Caco-2 (cell line): ENCODE measurements around the gene DCUN1D2. TPM values are rescaled to one million over a fixed set of nuclear protein-coding genes. Genes with fewer than 3 reads are reported as not detected.

Experiments
- BruUV-seq: library from RNA; stranded (reverse); fragments of 400-500 nt; replicated peaks from 2 replicates; lab custom pipeline; 2021; lab: Mats Ljungman, UMichigan
- CTCF ChIA-PET: fragments of 300-600 bp; sonication (Branson Sonifier 250); formaldehyde crosslinking; loops from one replicate; lab custom pipeline; 2022; ENCODE audit warnings: antibody characterized with exemption; lab: Charles Lee
- POLR2A ChIA-PET: fragments of 300-600 bp; sonication (Branson Sonifier 250); formaldehyde crosslinking; loops from one replicate; lab custom pipeline; 2022; ENCODE audit warnings: antibody characterized with exemption; lab: Charles Lee
- DNase-seq, 2 experiments: peaks; one replicate each; pipeline versions ENCODE4 v3.0.0 to v3.0.0-alpha.2; 2020 to 2022
- H3K27me3 ChIP-seq: replicated peaks from 2 replicates; pipeline ENCODE4 v1.6.0; 2011; ENCODE audit warnings: low read length; ENCODE audit not compliant: control insufficient read depth, insufficient read depth
- H3K36me3 ChIP-seq: 2 replicates; pipeline ENCODE4 v1.5.1; 2011; ENCODE audit warnings: low read length; ENCODE audit not compliant: control insufficient read depth, insufficient read depth
- H3K4me1 ChIP-seq: fragments of 250-450 bp; sonication (Bioruptor Pico); 2 replicates; pipeline ENCODE4 v1.5.1; 2020; ENCODE audit warnings: mild to moderate bottlenecking
- H3K4me3 ChIP-seq: 2 replicates; pipeline ENCODE4 v1.5.1; 2011; ENCODE audit warnings: low read depth, mild to moderate bottlenecking, control low read depth, low read length
- H3K9me3 ChIP-seq: fragments of 250-450 bp; sonication (Bioruptor Pico); 2 replicates; pipeline ENCODE4 v1.5.1; 2020; ENCODE audit warnings: mild to moderate bottlenecking, moderate library complexity
- H3K27ac Mint-ChIP-seq: one replicate; pipeline ENCODE4 v1.8.0; 2022; ENCODE audit warnings: mixed read lengths; ENCODE audit not compliant: unreplicated experiment
- H3K27me3 Mint-ChIP-seq: one replicate; pipeline ENCODE4 v1.8.0; 2022; ENCODE audit warnings: mixed read lengths; ENCODE audit not compliant: insufficient read depth, unreplicated experiment
- H3K36me3 Mint-ChIP-seq: one replicate; pipeline ENCODE4 v1.8.0; 2022; ENCODE audit warnings: mild to moderate bottlenecking, mixed read lengths; ENCODE audit not compliant: insufficient read depth, unreplicated experiment
- H3K4me1 Mint-ChIP-seq: one replicate; pipeline ENCODE4 v1.8.0; 2022; ENCODE audit warnings: low read depth, mixed read lengths; ENCODE audit not compliant: unreplicated experiment
- H3K4me3 Mint-ChIP-seq: one replicate; pipeline ENCODE4 v1.8.0; 2022; ENCODE audit warnings: mild to moderate bottlenecking, moderate library complexity, mixed read lengths; ENCODE audit not compliant: unreplicated experiment
- H3K9me3 Mint-ChIP-seq: one replicate; pipeline ENCODE4 v1.8.0; 2022; ENCODE audit warnings: mixed read lengths; ENCODE audit not compliant: unreplicated experiment
- intact Hi-C: fragments of 100-400 bp; cut with micrococcal nuclease; formaldehyde crosslinking; loops from one replicate; pipeline ENCODE4 v1.10.0; 2022; ENCODE audit not compliant: unreplicated experiment
- total RNA-seq: library from RNA; stranded (reverse); gene quantifications from 2 replicates; pipeline ENCODE4 v1.2.3, GENCODE V29; 2022
- TF ChIP-seq, protein P1 (sequence below), 2 experiments: fragments of 200-600 bp in 1 of 2; IDR thresholded peaks; 1 replicate in 1 of 2; 2 replicates in 1 of 2; pipeline versions ENCODE4 v1.5.1 to v1.8.0; 2011 to 2022; ENCODE audit warnings: antibody characterized with exemption in 1 of 2, control low read depth in 1 of 2, inconsistent platforms in 1 of 2, low read depth in 1 of 2, low read length in 1 of 2, mild to moderate bottlenecking in 1 of 2, moderate library complexity in 1 of 2; ENCODE audit not compliant: insufficient read depth in 1 of 2, severe bottlenecking in 1 of 2, unreplicated experiment in 1 of 2

Gene DCUN1D2
- total RNA-seq, 1 experiment from 2014 or later = 59.4 TPM

DNA sequence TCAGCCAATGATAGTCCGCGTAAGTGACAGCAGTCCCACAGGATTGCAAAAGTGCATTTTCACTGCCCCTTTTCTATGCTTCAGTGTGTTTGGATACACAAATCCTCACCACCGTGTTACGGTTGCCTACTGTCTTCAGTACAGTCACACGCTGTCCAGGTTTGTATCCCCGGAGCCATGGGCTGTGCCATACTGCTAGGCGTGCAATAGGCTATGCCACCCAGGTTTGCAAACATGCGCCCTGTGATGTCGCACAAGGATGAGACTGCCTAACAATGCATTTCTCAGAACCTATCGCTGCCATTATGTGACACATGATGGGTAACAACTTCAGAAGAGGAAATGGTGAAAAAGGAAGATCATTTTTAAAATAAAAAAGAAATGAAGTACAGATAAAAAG is 20.4 kb downstream of the DCUN1D2 start:
- Histone ChIP-seq H3K36me3 (peaks cover 6% of the 10 kb centered on the region; the same call in 1 of the 2 replicates), H3K4me3 (no peak overlapping the region), H3K9me3 (no peaks in the 10 kb centered on the region), H3K27me3 (no peaks in the 10 kb centered on the region), H3K4me1 (no peaks in the 10 kb centered on the region)
- TF ChIP-seq, protein P1, sequence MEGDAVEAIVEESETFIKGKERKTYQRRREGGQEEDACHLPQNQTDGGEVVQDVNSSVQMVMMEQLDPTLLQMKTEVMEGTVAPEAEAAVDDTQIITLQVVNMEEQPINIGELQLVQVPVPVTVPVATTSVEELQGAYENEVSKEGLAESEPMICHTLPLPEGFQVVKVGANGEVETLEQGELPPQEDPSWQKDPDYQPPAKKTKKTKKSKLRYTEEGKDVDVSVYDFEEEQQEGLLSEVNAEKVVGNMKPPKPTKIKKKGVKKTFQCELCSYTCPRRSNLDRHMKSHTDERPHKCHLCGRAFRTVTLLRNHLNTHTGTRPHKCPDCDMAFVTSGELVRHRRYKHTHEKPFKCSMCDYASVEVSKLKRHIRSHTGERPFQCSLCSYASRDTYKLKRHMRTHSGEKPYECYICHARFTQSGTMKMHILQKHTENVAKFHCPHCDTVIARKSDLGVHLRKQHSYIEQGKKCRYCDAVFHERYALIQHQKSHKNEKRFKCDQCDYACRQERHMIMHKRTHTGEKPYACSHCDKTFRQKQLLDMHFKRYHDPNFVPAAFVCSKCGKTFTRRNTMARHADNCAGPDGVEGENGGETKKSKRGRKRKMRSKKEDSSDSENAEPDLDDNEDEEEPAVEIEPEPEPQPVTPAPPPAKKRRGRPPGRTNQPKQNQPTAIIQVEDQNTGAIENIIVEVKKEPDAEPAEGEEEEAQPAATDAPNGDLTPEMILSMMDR (IDR thresholded peaks at IDR 0.05; ENCODE audit: insufficient read depth in 1 of 2, low read depth in 1 of 2, low read length in 1 of 2, severe bottlenecking in 1 of 2, unreplicated experiment in 1 of 2) = no peak
- H3K9me3 Mint-ChIP-seq = no peaks in the 10 kb centered on the region
- intact Hi-C loops = no loop called here
- H3K4me3 Mint-ChIP-seq = no peak overlapping the region
- H3K27me3 Mint-ChIP-seq = no peaks in the 10 kb centered on the region
- peaks cover 8% of the 10 kb centered on the region for H3K4me1 Mint-ChIP-seq
- no peak for DNase-seq
- ChIA-PET POLR2A (no interaction called here), CTCF (no interaction called here)
- peaks cover 50% of the 10 kb centered on the region for H3K36me3 Mint-ChIP-seq
- H3K27ac Mint-ChIP-seq = no peak overlapping the region
- no TSS peak for BruUV-seq

DNA sequence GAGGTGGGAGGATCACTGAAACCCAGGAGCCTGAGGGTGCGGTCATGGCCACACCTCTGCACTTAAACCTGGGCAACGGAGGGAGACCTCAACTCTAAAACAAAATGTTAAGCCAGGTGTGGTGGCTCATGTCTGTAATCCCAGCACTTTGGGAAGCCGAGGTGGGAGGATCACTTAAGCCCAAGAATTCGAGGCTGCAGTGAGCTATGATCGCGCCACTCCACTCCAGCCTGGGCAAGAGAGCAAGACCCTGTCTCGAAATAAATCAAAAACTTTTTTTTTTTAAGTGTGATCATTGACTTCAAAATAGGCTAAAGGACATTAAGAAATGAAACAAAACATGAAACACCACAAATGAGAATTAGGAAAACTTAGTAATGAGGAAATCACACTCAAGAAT is 20.9 kb downstream of the DCUN1D2 start:
- Mint-ChIP-seq H3K4me3 (no peak overlapping the region), H3K9me3 (no peaks in the 10 kb centered on the region), H3K4me1 (peaks cover 8% of the 10 kb centered on the region), H3K36me3 (peaks cover 46% of the 10 kb centered on the region), H3K27me3 (no peaks in the 10 kb centered on the region), H3K27ac (no peak overlapping the region)
- H3K9me3 ChIP-seq = no peaks in the 10 kb centered on the region
- DNase-seq = no peak
- ChIA-PET CTCF (interaction anchor here (0.7 kb wide), 1 partner anchor 17 kb away, joined by 3 read pairs; no protein-coding TSS in a partner anchor), POLR2A (interaction anchor here (0.5 kb wide), 1 partner anchor 394 kb away, joined by 5 read pairs; no protein-coding TSS in a partner anchor)
- no peaks in the 10 kb centered on the region for H3K27me3 ChIP-seq
- peaks cover 6% of the 10 kb centered on the region; the same call in 1 of the 2 replicates for H3K36me3 ChIP-seq
- TF ChIP-seq, protein P1 (IDR thresholded peaks at IDR 0.05; ENCODE audit: insufficient read depth in 1 of 2, low read depth in 1 of 2, low read length in 1 of 2, severe bottlenecking in 1 of 2, unreplicated experiment in 1 of 2) = no peak
- H3K4me3 ChIP-seq = no peak overlapping the region
- intact Hi-C loops = no loop called here
- H3K4me1 ChIP-seq = no peaks in the 10 kb centered on the region
- no TSS peak for BruUV-seq

DNA sequence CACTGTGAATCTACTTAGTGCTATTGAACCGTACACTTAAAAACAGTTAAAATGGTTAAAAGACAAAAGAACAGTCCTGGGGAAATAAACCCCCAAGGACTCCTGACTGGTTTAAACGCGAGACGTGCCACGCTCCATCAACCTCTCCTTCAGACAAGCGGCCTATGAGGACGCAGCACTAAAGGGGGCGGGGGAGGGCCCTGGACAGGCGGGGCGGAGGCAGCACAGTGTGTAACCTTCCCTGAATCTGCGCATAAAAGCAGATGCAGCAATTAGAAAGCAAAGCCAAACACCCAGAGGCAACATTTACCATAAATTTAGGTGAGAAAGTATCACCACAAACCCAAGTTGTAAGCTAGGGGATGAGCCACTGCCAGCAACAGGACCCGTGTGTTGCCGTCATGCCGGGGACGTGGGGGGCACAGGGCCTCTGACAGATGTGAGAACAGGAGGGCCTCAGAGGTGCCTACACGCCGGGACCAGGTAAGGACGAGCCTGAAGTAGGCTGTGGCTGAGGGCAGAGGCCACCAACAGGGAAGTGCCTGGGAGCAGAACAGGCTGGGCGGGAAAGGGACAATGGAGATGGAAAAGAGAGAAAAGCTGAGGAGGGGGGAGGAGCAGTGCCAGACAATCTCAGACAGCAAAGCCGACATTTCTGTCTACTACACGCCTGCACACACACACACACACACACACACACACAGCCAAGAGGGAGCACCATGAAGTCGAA is 21.9 kb downstream of the DCUN1D2 start:
- DNase-seq = no peak
- H3K36me3 ChIP-seq = peaks cover 5% of the 10 kb centered on the region; the same call in 1 of the 2 replicates
- H3K4me1 Mint-ChIP-seq = peaks cover 8% of the 10 kb centered on the region
- no peaks in the 10 kb centered on the region for H3K4me1 ChIP-seq
- H3K36me3 Mint-ChIP-seq = peaks cover 41% of the 10 kb centered on the region
- no TSS peak for BruUV-seq
- H3K27me3 Mint-ChIP-seq = no peaks in the 10 kb centered on the region
- POLR2A ChIA-PET = interaction anchor here (0.6 kb wide), 1 partner anchor 28 kb away, joined by 3 read pairs; no protein-coding TSS in a partner anchor
- H3K9me3 Mint-ChIP-seq = no peaks in the 10 kb centered on the region
- no peak overlapping the region for H3K4me3 Mint-ChIP-seq
- TF ChIP-seq, protein P1 (IDR thresholded peaks at IDR 0.05; ENCODE audit: insufficient read depth in 1 of 2, low read depth in 1 of 2, low read length in 1 of 2, severe bottlenecking in 1 of 2, unreplicated experiment in 1 of 2) = no peak
- H3K27me3 ChIP-seq = no peaks in the 10 kb centered on the region
- intact Hi-C loops = no loop called here
- H3K27ac Mint-ChIP-seq = peak overlapping the region; percentile 72
- no peak overlapping the region for H3K4me3 ChIP-seq
- no peaks in the 10 kb centered on the region for H3K9me3 ChIP-seq
- CTCF ChIA-PET = interaction anchor here (0.7 kb wide), 1 partner anchor 18 kb away, joined by 3 read pairs; no protein-coding TSS in a partner anchor
